Muscle of arm (tissue), 12 donors: Measurements from ENCODE around the gene SLC2A5. TPM values are rescaled to one million over a fixed set of nuclear protein-coding genes. Genes with fewer than 3 reads are reported as not detected.

ENCODE experiments used
- polyA plus RNA-seq, 12 donors: library from polyadenylated mRNA; unstranded; fragments of 120-200 nt; gene quantifications; one replicate each; pipeline ENCODE4 v1.2.1, GENCODE V29; 2013; ENCODE audit not compliant: insufficient read length in 12 of 12

SLC2A5 gene
- polyA plus RNA-seq, 12 donors = 2.1 to 23.4 (median 9.4) TPM; not detected in 1

Other genes starting within 250 kb of the SLC2A5 start
- 100 to 1,000 TPM in 11 of 12 donors, not detected in 1; 265 to 465 (median 346) TPM for gene ENO1, start 190.9 kb downstream of the SLC2A5 start, polyA plus RNA-seq
- under 1 TPM in 2 of 12 donors, not detected in 10; 0.12 to 0.22 TPM for gene CA6, start 123.8 kb downstream of the SLC2A5 start, polyA plus RNA-seq
- under 1 TPM in 2 of 12 donors, not detected in 10; 0.11 to 0.12 TPM for gene SLC2A7, start 43.2 kb downstream of the SLC2A5 start, polyA plus RNA-seq
- gene GPR157, start 59.5 kb upstream of the SLC2A5 start, polyA plus RNA-seq = 1 to 10 TPM in 7 of 12 donors, under 1 TPM in 3, not detected in 2; 0.57 to 4.5 (median 1.6) TPM
- 10 to 100 TPM; 28.4 to 75.0 (median 32.8) TPM for gene H6PD, start 165.1 kb upstream of the SLC2A5 start, polyA plus RNA-seq
- gene SPSB1, start 223.3 kb upstream of the SLC2A5 start, polyA plus RNA-seq = 10 to 100 TPM in 3 of 12 donors, 1 to 10 TPM in 8, not detected in 1; 5.4 to 11.4 (median 7.0) TPM